A673 (cell line): ENCODE results near the gene TAS2R31. TPM values are rescaled to one million over a fixed set of nuclear protein-coding genes. Genes with fewer than 3 reads are reported as not detected.

Experiments used
- Bru-seq: library from RNA; stranded (reverse); fragments of 400-500 nt; gene quantifications from one replicate; lab custom pipeline; 2021; lab: Mats Ljungman, UMichigan
- BruChase-seq, 2 experiments: library from RNA; stranded (reverse); fragments of 400-500 nt; gene quantifications; one replicate each; lab custom pipeline; 2021; lab: Mats Ljungman, UMichigan
- BruUV-seq: library from RNA; stranded (reverse); fragments of 400-500 nt; replicated peaks from 2 replicates; lab custom pipeline; 2021; lab: Mats Ljungman, UMichigan
- CTCF ChIA-PET: fragments of 300-600 bp; sonication (Branson Sonifier 250); formaldehyde crosslinking; loops from one replicate; lab custom pipeline; 2022; ENCODE audit warnings: antibody characterized with exemption; lab: Charles Lee
- POLR2A ChIA-PET: fragments of 300-600 bp; sonication (Branson Sonifier 250); formaldehyde crosslinking; loops from one replicate; lab custom pipeline; 2022; ENCODE audit warnings: antibody characterized with exemption; ENCODE audit not compliant: low non-redundant PET; lab: Charles Lee
- DNase-seq: peaks from one replicate; pipeline ENCODE4 v3.0.0-alpha.2; 2015; ENCODE audit warnings: low spot score
- H3K27ac ChIP-seq: fragments of 200-600 bp; sonication (generic); 2 replicates; pipeline ENCODE4 v1.5.1; 2016; ENCODE audit warnings: mixed run types, low read depth, mild to moderate bottlenecking, mixed read lengths, antibody characterized with exemption, low read length; ENCODE audit not compliant: poor library complexity, severe bottlenecking
- H3K27me3 ChIP-seq: fragments of 200-600 bp; sonication (generic); replicated peaks from 2 replicates; pipeline ENCODE4 v1.6.1; 2017; ENCODE audit warnings: mixed run types, low read depth, mild to moderate bottlenecking, mixed read lengths, antibody characterized with exemption, low read length; ENCODE audit not compliant: insufficient read depth, poor library complexity
- H3K36me3 ChIP-seq: fragments of 200-600 bp; sonication (generic); 2 replicates; pipeline ENCODE4 v1.6.1; 2016; ENCODE audit warnings: mixed run types, mild to moderate bottlenecking, mixed read lengths, antibody characterized with exemption, low read length; ENCODE audit not compliant: insufficient read depth, poor library complexity, severe bottlenecking
- H3K4me1 ChIP-seq: fragments of 200-600 bp; sonication (generic); 2 replicates; pipeline ENCODE4 v1.6.1; 2017; ENCODE audit warnings: mixed run types, mild to moderate bottlenecking, mixed read lengths, antibody characterized with exemption, low read length; ENCODE audit not compliant: insufficient read depth, poor library complexity, severe bottlenecking
- H3K4me3 ChIP-seq: fragments of 200-600 bp; sonication (generic); 2 replicates; pipeline ENCODE4 v1.5.1; 2016; ENCODE audit warnings: low read depth, mixed run types, mild to moderate bottlenecking, mixed read lengths, low read length; ENCODE audit not compliant: poor library complexity, severe bottlenecking
- H3K9me3 ChIP-seq: fragments of 200-600 bp; sonication (generic); 2 replicates; pipeline ENCODE4 v1.6.1; 2016; ENCODE audit warnings: mixed run types, low read depth, mild to moderate bottlenecking, mixed read lengths, antibody characterized with exemption, low read length; ENCODE audit not compliant: poor library complexity, severe bottlenecking
- CTCF ChIP-seq: fragments of 300-800, 200-600 bp; sonication (generic); conservative IDR thresholded peaks from 2 replicates; pipeline ENCODE4 v1.5.1; 2017; ENCODE audit warnings: low read depth, mild to moderate bottlenecking, antibody characterized with exemption, low read length, moderate library complexity, mixed read lengths
- EZH2 ChIP-seq: fragments of 200-600 bp; sonication (generic); IDR thresholded peaks from 2 replicates; pipeline ENCODE4 v1.6.1; 2017; ENCODE audit warnings: borderline replicate concordance, low read depth, mild to moderate bottlenecking, mixed read lengths, antibody characterized with exemption, low read length; ENCODE audit not compliant: poor library complexity, severe bottlenecking
- intact Hi-C: fragments of 100-400 bp; cut with micrococcal nuclease; formaldehyde crosslinking; loops from one replicate; pipeline ENCODE4 v1.10.0; 2022; ENCODE audit not compliant: unreplicated experiment
- long read RNA-seq: library from polyadenylated mRNA; stranded (forward); transcript quantifications from one replicate; pipeline ENCODE4 v2.0.0, GENCODE V29; 2022
- total RNA-seq: library from RNA; stranded (reverse); gene quantifications from 2 replicates; pipeline ENCODE4 v1.2.3, GENCODE V29; 2021

Gene TAS2R31
- total RNA-seq: 4.4 and 5.2 TPM in 2 replicates
- Bru-seq, nascent RNA: percentile 94 among the genes with signal in this experiment
- percentile 97 among the genes with signal in this experiment for BruChase-seq, experiment 1, labeled RNA remaining after a 2-hour chase
- percentile 90 among the genes with signal in this experiment for BruChase-seq, experiment 2, labeled RNA remaining after a 6-hour chase
- long read RNA-seq: 0 reads

- intact Hi-C loops: no loop called here
- no peaks in the 10 kb centered on the region for H3K4me1 ChIP-seq
- no peaks in the 10 kb centered on the region for H3K36me3 ChIP-seq
- H3K9me3 ChIP-seq: no peaks in the 10 kb centered on the region
- no peak within 1 kb of the TSS for H3K27ac ChIP-seq
- H3K27me3 ChIP-seq: no peaks in the 10 kb centered on the region
- H3K4me3 ChIP-seq: no peak within 1 kb of the TSS
- CTCF ChIA-PET: no interaction called here
- POLR2A ChIA-PET: no interaction called here
- BruUV-seq: no TSS peak
- DNase-seq: no peak
- TF ChIP-seq CTCF: no peak
- no peak for TF ChIP-seq EZH2
These were observed at the start of gene TAS2R31 for GRCh38 chr12:11031307-11031706. Gene TAS2R31, minus strand, starts transcription at chr12:11031407. Its CDS starts 72 bp downstream, at chr12:11031335.

GRCh38 chr12:11078246-11078645 lies 47.0 kb upstream of the TAS2R31 start:
- peaks cover 15% of the 10 kb centered on the region for H3K9me3 ChIP-seq
- CTCF ChIA-PET: no interaction called here
- no peak for TF ChIP-seq CTCF
- TF ChIP-seq EZH2: no peak
- H3K4me1 ChIP-seq: no peaks in the 10 kb centered on the region
- no peak overlapping the region for H3K27ac ChIP-seq
- no peak overlapping the region for H3K4me3 ChIP-seq
- intact Hi-C loops: no loop called here
- POLR2A ChIA-PET: no interaction called here
- H3K36me3 ChIP-seq: no peaks in the 10 kb centered on the region
- no peak for DNase-seq
- BruUV-seq: no TSS peak
- no peaks in the 10 kb centered on the region for H3K27me3 ChIP-seq

GRCh38 chr12:11075642-11076041 lies 44.4 kb upstream of the TAS2R31 start:
- Histone ChIP-seq H3K9me3 (peaks cover 4% of the 10 kb centered on the region), H3K36me3 (no peaks in the 10 kb centered on the region), H3K4me1 (no peaks in the 10 kb centered on the region), H3K4me3 (no peak overlapping the region), H3K27me3 (no peaks in the 10 kb centered on the region), H3K27ac (no peak overlapping the region)
- TF ChIP-seq EZH2 (no peak), CTCF (no peak)
- ChIA-PET CTCF (no interaction called here), POLR2A (no interaction called here)
- BruUV-seq: no TSS peak
- no peak for DNase-seq
- intact Hi-C loops: no loop called here
